Dedifferentiated amniotic fluid mesenchymal stem cell (primary cell): ENCODE measurements around the gene ATP9A.
A peak's percentile ranks its signal among the peaks of the same experiment; 100 is the strongest.
"Not testable (repeated sequence)": the region's sequence is repeated elsewhere in the genome, so short reads cannot be mapped to it uniquely, and the experiment has no call there.

ENCODE experiments used
- DNase-seq: peaks from one replicate; pipeline ENCODE4 v3.0.0-alpha.2; 2016; ENCODE audit errors: extremely low spot score

The ATP9A gene

DNA sequence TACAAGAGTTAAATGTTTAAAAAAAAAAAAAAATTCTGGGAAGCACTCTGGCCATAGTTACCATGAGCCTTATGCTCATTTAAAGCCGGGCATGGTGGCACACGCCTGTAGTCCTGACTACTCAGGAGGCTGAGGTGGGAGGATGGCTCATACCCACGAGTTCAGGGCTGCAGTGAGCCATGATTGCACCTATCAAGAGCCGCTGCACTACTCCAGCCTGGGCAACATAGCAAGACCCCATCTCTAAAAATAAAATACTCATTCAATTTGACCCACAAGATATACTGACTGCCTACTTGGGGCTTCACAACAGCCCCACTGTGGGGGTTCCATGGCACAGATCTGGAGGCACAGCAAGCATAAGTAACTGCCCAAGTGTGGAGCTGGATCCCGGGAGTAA is 113.7 kb downstream of the ATP9A start:
- no peak for DNase-seq

DNA sequence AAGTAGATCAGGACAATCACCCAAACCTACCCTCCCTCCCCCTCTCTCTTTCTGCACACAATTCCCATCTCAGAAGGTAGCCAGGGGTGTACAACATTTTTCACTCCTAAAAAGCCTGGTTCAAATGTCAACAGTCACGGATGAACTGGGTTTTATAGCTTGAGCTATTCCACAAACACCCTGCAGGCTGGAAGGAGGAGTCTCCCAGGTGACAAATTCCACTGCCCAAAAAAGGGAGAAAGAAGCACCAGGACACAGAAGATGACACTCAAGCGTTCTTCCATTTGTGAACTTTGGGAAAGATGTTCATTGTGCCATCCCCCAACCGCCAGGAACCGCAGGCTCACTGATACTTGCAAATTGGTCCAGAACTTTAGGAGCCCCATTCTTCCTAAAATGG is 114.1 kb downstream of the ATP9A start:
- no peak for DNase-seq

DNA sequence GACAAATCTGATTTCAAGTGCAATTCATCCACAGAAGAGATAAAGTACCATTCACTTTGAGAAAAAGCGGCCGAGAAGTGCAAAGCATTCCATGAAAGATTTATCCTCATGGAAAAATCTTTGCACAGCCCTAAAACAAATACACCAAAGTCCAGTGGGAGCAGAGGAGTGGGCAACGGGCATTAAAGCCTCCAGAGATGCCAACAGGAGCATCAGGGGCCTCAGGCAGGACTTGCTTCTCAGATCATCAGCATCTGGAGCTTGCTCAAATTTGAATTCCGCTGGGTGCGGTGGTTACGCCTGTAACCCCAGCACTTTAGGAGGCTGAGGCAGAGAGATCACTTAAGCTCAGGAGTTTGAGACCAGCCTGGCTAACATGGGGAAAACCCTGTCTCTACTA is 115.0 kb downstream of the ATP9A start:
- no peak for DNase-seq

DNA sequence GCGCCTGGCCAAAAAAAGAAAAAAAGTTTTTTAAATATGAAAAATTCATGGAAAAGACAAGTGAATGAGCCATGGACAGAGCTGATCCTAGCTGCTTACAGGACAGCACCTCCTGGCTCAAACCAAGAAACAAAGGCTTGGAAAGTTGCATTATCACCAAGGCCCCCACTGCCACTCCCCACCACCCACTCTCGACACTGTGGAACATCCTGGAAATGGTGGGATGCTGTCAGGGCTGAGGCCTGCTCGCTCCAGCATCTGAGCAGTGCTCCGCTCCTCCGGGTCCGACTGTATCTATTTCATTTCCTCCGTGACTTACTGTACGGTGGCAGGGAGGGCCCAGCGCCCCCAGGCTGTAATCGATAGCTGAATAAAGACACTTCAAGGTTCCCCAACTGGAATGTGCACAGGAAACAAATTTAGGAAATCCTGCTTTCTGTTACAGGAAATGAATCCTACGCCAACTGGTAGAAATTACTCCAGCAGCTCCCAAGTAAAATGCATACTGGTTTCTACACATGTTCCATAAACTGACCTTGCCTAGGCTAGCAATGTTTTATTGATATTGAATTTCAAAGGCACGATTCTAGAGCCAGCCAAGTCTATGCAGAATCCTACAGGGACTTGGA is 116.2 kb downstream of the ATP9A start:
- no peak for DNase-seq

DNA sequence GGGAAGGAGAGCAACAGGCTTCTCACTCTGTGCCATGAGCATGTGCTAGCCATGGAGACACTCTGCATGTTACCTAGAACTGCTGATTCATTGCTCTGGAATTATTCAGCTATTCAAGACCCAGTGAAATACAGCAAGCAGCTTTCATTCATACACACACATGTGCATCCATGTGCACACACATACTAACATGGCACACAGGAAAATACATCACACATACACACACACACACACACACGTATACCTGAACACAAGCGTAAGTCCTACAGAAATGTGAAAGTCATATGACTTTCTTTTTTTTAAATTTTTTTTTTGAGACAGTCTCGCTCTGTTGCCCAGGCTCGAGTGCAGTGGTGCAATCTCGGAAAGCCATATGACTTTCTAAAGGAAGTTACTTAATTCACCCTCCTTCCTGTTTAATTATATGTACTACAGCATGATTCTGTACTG is 117.5 kb downstream of the ATP9A start:
- DNase-seq = no peak

DNA sequence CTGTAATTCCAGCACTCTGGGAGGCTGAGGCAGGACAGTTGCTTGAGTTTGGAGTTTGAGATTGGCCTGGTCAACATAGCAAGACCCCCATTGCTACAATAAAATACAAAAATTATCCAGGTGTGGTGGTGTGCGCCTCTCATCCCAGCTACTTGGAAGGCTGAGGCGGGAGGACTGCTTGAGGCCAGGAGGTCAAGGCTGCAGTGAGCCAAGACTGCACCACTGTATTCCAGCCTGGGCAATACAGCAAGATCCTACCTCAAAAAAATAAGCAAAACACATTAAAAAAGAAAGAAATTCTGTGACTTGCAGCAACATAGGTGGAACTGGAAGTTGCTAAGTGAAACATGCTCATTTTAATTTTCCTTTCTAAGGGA is 119.6 kb downstream of the ATP9A start:
- no peak for DNase-seq

DNA sequence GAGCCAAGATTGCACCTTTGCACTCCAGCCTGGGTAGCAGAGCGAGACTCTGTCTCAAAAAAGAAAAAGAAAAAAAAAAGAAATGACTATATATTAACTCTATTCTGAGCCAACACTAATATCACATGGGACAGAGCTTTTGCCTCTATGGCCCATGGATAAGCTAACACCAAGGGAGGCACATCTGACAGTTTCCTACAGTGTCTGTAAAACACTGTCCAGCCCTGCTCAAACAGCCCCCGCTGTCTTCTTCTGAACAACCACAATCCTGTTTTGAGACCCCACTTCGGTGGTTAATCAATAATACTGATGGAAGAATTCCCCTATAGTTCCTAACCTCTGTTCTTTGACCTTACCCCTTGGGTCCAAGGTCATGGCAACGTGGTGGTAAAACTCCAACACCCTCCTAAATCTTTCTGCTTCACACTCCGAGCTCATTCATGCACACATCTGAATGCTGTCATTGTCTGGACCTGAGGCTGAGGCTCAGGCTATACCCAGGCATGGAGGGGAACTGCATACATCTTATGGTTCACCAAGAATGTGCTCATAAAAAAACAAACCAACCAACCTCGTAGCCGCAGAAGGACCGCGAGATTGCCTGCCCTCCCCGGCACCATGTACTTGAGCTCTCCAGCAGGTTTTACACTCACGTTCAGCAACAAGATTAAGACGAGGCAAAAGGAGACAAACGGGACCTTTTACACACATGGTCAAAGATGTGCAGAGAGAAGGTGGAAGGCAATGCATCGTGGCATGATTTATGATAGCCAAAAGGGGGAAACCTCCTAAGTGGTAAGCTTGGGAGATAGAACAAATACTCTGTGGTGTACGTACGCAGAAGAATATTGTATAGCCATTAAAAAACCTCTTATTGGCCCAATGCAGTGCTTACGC is 120.3 kb downstream of the ATP9A start:
- no peak for DNase-seq

DNA sequence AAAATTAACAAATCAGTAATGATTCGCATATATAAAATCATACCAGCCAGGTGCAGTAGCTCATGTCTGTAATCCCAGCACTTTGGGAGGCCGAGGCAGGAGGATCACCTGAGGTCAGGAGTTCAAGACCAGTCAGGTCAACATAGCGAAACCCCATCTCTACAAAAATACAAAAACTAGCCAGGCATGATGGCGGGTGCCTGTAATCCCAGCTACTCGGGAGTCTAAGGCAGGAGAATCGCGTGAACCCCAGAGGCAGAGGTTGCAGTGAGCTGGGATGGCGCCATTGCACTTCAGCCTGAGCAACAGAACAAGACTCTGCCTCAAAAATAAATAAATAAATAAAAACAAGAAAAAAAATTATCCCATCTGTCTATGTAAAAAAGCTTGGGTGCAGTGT is 124.4 kb downstream of the ATP9A start:
- DNase-seq = not testable (repeated sequence)

DNA sequence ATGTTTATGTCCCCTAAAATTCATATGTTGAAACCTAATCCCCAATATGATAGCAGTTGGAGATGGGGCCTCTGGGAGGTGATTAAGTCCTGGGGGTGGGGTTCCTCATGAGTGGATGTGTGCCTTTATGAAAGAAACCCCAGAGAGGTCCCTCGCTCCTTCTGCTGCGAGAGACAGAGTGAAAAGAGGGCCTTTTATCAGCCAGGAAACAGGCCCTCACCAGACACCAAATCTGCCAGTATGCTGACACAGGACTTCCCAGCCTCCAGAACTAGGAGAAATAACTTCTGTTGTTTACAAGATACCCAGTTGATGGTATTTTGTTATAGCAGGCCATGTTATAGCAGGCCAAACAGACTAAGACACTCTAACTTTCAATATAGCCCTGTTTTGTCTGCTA is 124.8 kb downstream of the ATP9A start:
- no peak for DNase-seq

DNA sequence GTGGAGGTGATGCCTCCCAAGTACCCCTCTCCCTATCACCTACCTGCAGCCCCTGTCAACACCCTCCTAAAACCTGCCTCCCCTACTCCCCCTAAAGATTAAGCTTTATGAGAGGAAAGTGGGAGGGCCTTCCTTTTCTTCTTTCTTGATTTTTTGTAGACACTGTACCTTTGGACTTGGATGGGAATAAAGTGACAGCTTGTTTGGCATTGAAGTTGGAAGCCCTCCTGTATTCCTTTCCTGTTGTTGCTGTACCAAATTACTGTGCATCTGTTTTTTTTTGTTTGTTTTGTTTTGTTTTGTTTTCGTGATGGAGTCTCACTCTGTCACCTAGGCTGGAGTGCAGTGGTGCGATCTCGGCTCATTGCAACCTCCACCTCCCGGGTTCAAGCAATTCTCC is 126.3 kb downstream of the ATP9A start:
- DNase-seq = no peak

DNA sequence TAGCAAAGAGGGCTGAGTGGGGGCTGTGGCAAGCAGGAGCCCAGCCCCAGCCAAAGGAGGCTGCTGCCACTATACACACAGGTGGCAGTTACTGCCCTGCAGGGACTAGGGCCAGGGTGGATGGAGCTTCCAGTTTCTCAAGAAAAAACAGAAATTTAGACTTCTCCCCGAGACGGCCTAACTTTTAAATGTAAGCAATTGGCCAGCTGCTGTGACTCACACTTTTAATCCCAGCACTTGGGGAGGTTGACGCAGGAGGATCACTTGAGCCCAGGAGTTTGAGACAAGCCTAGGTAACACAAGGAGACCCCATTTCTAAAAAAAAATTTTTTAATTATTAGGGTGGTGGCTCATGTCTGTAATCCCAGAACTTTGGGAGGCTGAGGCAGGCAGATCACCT is 127.4 kb downstream of the ATP9A start:
- DNase-seq = no peak

DNA sequence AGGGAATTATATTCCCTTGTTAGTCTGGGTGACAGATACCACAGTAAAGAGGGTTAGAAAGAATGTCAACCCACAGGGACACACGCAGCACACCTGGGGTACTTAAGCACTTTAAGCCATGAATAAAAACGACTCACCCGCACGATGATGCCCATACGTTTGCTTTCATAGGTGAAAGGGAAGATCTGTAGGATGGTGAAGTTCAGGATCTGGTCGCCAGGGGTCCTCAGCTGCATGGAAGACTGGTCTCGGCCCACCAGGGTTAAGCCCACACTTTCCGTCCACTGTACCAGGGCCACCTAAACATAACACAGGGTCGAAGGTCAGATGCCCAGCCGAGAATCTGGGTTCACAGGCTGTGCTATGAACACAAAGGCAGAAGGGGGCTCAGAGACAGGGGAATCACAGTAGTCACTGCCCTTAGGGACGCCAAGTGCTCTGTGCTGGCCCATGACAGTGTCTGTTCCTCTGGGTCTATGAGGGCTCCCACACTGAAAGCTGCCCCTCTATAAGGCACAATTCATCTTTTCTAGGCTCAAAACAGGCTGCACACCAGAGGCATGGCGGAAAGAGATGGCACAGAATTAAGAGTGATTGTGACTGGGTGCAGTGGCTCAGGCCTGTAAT is 128.9 kb downstream of the ATP9A start:
- peak; percentile 16 for DNase-seq

DNA sequence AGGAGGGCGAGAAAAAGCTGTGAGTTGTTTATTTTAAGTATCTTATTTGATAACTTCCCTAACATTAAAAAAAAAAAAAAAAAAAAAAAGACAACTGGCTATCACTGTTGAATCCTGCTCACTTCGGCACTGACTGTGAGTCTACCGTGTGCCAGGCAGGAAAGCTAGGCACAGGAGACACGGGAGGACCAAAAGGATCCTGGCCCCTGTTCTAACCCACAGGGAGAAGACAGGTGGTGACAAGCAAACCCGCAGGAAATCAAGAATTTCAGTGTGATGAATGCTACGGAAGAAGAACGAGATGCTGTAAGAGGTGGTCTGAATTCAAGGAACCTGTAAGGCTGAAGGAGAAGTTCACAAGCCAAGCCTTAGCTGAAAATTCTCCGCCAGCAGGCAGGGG is 130.9 kb downstream of the ATP9A start:
- DNase-seq = no peak

DNA sequence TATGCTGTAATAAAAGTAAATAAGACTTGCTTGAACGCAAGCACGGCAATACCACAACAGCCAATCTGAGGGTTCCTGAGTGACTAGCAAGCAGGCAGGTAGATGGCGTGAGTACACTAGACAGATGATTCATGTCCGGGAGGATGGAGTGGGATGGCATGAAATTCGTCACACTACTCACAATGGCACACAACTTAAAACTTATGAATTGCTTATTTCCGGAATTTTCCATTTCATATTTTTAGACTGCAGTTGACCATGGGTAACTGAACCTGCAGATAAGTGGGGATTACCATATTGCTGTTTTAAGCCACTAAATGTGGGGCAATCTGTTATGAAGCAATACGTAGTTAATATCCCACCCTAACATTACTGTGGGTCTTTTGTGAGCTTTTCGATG is 132.1 kb downstream of the ATP9A start:
- no peak for DNase-seq

DNA sequence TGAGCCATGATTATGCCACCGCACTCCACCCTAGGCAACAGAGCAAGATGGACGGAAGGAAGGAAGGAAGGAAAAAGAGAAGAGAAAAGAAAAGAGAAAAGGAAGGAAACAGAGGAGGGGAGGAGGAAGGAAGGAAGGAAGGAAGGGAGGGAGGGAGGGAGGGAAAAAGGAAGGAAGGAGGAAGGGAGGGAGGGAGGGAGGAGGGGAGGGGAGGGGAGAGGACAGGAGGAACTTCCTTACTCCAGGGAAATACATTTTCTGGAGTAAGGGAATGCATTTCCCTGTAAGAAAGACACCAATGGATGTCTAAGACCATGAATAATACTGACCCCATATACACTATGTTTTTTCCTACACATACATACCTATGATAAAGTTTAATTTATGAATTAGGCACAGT is 132.5 kb downstream of the ATP9A start:
- no peak for DNase-seq

DNA sequence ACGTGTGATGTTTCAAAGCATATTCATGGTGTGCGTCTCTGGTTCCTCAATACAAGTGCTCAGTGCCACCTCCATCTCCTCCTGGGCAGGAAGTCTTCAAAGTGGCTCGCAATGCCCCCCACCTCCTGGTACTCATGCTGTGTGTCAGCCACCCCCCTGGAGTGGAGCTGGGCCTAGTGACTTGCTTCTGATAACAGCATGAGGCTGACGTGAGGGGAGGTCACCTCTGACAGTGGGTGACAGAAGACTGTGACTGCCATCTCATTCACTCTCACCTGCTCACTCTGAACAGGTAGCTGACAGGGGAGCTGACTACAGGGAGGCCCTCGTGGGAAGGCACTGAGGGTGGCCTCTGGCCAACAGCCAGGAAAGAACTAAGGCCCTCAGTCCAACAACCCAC is 133.3 kb downstream of the ATP9A start:
- no peak for DNase-seq

DNA sequence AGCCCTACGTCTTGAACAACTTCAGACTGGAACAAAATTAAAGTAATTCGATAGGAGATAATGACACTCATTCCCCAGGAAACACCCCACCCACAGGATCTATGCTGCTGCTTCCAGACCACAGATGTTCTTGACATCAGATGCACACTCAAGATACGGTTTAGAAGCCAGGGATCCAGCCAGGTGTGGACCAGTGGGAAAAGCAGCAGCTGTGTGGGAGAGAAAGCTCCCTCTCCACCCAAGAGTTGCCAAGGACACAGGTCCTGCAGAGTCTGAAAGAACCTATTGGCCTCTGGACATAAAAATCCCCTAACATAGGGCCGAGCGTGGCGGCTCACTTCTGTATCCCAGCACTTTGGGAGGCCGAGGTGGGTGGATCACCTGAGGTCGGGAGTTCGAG is 133.9 kb downstream of the ATP9A start:
- no peak for DNase-seq

DNA sequence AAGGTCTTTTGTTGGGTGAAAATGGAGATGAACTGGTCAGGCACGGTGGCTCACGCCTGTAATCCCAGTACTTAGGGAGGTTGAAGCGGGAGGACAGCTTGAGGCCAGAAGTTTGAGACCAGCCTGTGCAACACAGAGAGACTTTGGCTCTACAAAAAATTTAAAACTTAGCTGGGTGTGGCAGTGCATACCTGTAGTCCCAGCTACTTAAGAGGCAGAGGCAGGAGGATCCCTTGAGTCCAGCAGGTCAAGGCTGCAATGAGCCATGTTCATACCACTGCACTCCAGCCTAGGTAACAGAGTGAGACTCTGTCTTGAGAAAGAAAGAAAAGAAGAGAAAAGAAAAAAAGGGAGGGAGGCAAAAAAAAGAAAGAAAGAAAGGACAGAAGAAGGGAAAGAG is 134.8 kb downstream of the ATP9A start:
- no peak for DNase-seq

DNA sequence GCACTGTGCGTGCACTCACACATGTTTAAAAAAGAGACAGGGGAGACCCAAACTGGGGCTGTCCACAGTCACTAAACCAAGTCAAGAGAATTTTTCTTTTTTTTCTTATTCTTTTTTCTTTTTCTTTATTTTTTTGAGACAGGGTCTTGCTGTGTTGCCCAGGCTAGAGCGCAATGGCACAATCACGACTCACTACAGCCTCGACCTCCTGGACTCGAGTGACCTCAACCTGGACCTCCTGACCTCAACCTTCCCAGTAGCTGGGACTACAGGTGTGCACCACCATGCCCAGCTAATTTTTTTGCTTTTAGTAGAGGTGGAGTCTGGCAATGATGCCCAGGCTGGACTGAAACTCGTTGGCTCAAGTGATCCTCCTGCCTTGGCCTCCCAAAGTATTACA is 136.2 kb downstream of the ATP9A start:
- no peak for DNase-seq

DNA sequence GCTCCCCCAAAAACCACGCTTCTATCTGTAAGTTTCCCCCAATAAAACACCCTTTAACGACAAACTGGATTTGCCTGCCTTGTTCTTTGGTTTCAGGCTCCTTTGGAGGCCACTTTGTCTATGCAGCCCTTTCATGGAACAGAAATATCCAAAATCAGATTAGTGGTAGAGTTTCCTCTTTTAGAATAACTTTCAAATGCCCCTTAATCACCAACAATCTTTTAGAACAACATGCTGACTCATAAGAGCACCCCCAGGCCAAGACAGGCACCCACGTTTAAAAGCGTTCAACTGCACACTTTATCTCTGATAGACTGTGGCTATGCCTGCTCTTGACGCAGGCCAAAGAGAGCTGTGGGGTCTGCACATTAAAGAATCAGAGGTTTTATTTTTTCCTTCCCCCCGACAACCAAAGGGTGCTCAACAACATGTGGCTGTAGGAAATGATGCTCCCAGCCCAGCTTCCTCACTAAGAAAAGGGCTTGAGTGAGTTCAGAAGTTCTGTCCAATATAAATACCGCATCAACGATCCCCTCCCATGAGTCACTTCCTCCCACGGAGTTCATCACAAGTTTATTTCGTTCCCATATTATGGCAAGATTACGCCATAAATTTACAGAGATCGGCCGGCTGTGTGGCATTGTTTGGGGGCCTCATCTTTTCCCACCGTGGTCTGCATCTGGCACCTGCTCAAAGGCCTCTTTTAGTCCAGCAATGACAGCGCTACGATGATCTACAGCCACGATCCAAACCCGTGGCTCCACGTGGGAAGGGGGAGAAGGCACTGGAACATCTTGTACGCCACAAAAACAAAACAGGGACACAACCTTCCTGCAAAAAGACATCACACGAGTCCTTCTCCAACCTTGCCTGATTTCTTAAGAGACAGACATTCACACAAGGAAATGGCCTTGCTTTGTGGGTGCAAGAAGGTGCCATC is 136.9 kb downstream of the ATP9A start:
- DNase-seq = peak; percentile 94

DNA sequence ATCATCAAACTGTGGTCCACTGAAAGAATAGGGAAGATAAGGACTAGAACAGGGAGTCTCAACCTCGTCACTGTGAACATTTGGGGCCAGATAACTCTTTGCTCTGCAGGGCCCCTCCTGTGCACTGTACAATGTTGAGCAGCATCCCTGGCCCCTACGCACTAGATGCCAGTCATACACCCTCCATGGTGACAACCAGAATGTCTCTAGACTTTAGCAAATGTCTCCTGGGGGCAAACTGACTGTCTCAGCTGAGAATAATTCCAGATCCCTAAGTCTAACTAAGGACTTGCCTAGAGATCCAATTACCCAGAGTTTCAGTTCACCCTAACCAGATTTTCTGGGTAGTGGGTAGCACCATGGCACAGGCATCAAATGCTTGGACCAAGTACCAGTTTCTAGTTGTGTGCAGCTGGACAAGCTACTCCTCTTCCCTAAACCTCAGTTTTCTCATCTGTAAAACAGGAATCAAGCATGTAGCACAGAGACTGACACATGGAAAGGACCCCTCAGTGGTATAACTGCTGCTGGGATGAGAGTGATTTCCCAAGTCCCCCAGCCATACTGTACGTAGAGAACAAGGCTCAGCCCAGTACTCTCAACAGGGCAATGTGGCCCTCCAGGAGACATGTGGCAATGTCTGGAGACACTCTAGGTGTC is 138.7 kb downstream of the ATP9A start:
- DNase-seq = no peak
